GM18861 (cell line): Measurements from ENCODE around the gene ZNF17.
A peak's percentile ranks its signal among the peaks of the same experiment; 100 is the strongest.

Experiments used
- ATAC-seq: cut with Tn5 transposase; IDR thresholded peaks from one replicate; pipeline ENCODE4 v1.9.1; 2021; ENCODE audit not compliant: unreplicated experiment

ZNF17 gene

GRCh38 chr19:57421037-57421436 is 10.1 kb downstream of the ZNF17 start:
- ATAC-seq, result no peak

GRCh38 chr19:57434386-57435061 is 23.6 kb downstream of the ZNF17 start:
- ATAC-seq, result no peak

- peak; percentile 90 for ATAC-seq
Measured at GRCh38 chr19:57435062-57435978, 24.4 kb downstream of the ZNF17 start, which contains the start of gene ZNF749. TSS of gene ZNF749 (plus strand) at chr19:57435325. CDS start at chr19:57435579, 254 bp downstream.

GRCh38 chr19:57436417-57436816 is 25.5 kb downstream of the ZNF17 start:
- no peak for ATAC-seq

- ATAC-seq, result no peak
Measured at GRCh38 chr19:57437931-57438330, 27.0 kb downstream of the ZNF17 start.

- no peak for ATAC-seq
Measured at GRCh38 chr19:57438925-57439324, 28.0 kb downstream of the ZNF17 start.

GRCh38 chr19:57441979-57442752 is 31.2 kb downstream of the ZNF17 start:
- no peak for ATAC-seq

GRCh38 chr19:57443121-57443696 is 32.2 kb downstream of the ZNF17 start:
- ATAC-seq, result no peak

- no peak for ATAC-seq
Measured at GRCh38 chr19:57452307-57452706, 41.3 kb downstream of the ZNF17 start.

GRCh38 chr19:57465680-57466381 is 54.9 kb downstream of the ZNF17 start:
- ATAC-seq, result no peak

GRCh38 chr19:57466489-57466888 is 55.5 kb downstream of the ZNF17 start:
- ATAC-seq, result no peak
